ENCODE measurements around the gene NKX3-2.

The NKX3-2 gene

GRCh38 chr4:13511101-13511500 is 33.2 kb downstream of the NKX3-2 start:
- no peak for DNase-seq

GRCh38 chr4:13509442-13509841 is 34.9 kb downstream of the NKX3-2 start:
- no peak for DNase-seq

GRCh38 chr4:13504374-13504773 is 39.9 kb downstream of the NKX3-2 start:
- no peak for DNase-seq

- no peak for DNase-seq
Measured at GRCh38 chr4:13498469-13498868, 45.8 kb downstream of the NKX3-2 start.

- DNase-seq: no peak
Measured at GRCh38 chr4:13496605-13497004, 47.7 kb downstream of the NKX3-2 start.

GRCh38 chr4:13495753-13496152 is 48.6 kb downstream of the NKX3-2 start:
- DNase-seq: no peak

GRCh38 chr4:13493793-13494192 is 50.5 kb downstream of the NKX3-2 start:
- no peak for DNase-seq

GRCh38 chr4:13492747-13493146 is 51.6 kb downstream of the NKX3-2 start:
- DNase-seq: no peak
